Vagina (tissue), 2 donors: Measurements from ENCODE around the gene NUBP2. TPM values are rescaled to one million over a fixed set of nuclear protein-coding genes. Genes with fewer than 3 reads are reported as not detected.

Experiments
- DNase-seq, 2 donors: peaks; one replicate each; pipeline ENCODE4 v3.0.0-alpha.2; 2017; ENCODE audit errors: extremely low spot score in 2 of 2
- H3K27ac ChIP-seq: fragments of 200-600 bp; sonication (generic); one replicate; pipeline ENCODE4 v1.5.1; 2019
- H3K27me3 ChIP-seq: fragments of 200-600 bp; sonication (generic); one replicate; pipeline ENCODE4 v1.5.1; 2019
- H3K36me3 ChIP-seq, 2 donors: fragments of 200-600 bp; sonication (generic); one replicate each; pipeline ENCODE4 v1.5.1; 2017 to 2019
- H3K4me1 ChIP-seq: fragments of 200-600 bp; sonication (generic); one replicate; pipeline ENCODE4 v1.5.1; 2019
- H3K4me3 ChIP-seq, 2 donors: fragments of 200-600 bp; sonication (generic); 1 replicate in 1 of 2; 2 replicates in 1 of 2; pipeline ENCODE4 v1.5.1; 2016 to 2019
- H3K9me3 ChIP-seq: fragments of 200-600 bp; sonication (generic); one replicate; pipeline ENCODE4 v1.5.1; 2019
- POLR2A ChIP-seq, 2 donors: fragments of 450-650 bp; IDR thresholded peaks; one replicate each; pipeline ENCODE4 v1.6.1; 2017; ENCODE audit warnings: antibody characterized with exemption in 2 of 2, mild to moderate bottlenecking in 2 of 2, moderate library complexity in 2 of 2
- POLR2AphosphoS5 ChIP-seq, 2 donors: sonication (generic); formaldehyde crosslinking; IDR thresholded peaks; one replicate each; pipeline ENCODE4 v1.9.0; 2017; ENCODE audit warnings: antibody characterized with exemption in 2 of 2, mild to moderate bottlenecking in 2 of 2, low read depth in 1 of 2; ENCODE audit not compliant: insufficient read depth in 1 of 2
- intact Hi-C: fragments of 100-400 bp; cut with DNase I; formaldehyde crosslinking; loops from one replicate; pipeline ENCODE4 v1.15.1; 2023
- total RNA-seq: library from RNA; depleted of rRNA; stranded (reverse); fragments of >200 nt; gene quantifications from one replicate; pipeline ENCODE4 v1.2.3, GENCODE V29; 2016
- TF ChIP-seq, protein P1 (sequence below), 3 experiments: fragments of 450-650 bp in 2 of 3; fragments of 200-600 bp in 1 of 3; sonication (generic) in 1 of 3; IDR thresholded peaks; one replicate each; pipeline ENCODE4 v1.5.1; 2017 to 2019; ENCODE audit warnings: antibody characterized with exemption in 3 of 3, mild to moderate bottlenecking in 2 of 3, moderate library complexity in 2 of 3

The NUBP2 gene
- total RNA-seq, 1 donor from 2014 or later: 40.8 TPM

DNA sequence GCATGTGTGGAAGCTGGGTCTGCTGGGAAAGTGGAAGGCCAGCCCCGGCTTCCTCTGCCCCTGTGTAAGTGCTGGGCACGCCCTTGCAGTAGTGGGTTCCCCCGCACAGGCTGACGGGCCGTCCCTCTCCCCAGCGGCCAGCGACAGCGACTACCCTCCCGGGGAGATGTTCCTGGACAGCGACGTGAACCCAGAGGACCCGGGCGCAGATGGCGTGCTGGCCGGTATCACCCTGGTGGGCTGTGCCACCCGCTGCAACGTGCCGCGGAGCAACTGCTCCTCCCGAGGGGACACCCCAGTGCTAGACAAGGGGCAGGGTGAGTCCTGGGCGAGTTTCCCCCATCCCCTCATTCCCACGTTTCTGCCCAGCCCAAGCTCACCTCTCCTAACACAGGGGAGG is 16.9 kb upstream of the NUBP2 start:
- peaks cover 12% of the 10 kb centered on the region for H3K4me1 ChIP-seq
- H3K4me3 ChIP-seq: no peak overlapping the region
- H3K36me3 ChIP-seq: peaks cover 0 to 64% of the 10 kb centered on the region in 2 donors
- no peak for DNase-seq
- TF ChIP-seq, protein P1, sequence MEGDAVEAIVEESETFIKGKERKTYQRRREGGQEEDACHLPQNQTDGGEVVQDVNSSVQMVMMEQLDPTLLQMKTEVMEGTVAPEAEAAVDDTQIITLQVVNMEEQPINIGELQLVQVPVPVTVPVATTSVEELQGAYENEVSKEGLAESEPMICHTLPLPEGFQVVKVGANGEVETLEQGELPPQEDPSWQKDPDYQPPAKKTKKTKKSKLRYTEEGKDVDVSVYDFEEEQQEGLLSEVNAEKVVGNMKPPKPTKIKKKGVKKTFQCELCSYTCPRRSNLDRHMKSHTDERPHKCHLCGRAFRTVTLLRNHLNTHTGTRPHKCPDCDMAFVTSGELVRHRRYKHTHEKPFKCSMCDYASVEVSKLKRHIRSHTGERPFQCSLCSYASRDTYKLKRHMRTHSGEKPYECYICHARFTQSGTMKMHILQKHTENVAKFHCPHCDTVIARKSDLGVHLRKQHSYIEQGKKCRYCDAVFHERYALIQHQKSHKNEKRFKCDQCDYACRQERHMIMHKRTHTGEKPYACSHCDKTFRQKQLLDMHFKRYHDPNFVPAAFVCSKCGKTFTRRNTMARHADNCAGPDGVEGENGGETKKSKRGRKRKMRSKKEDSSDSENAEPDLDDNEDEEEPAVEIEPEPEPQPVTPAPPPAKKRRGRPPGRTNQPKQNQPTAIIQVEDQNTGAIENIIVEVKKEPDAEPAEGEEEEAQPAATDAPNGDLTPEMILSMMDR (IDR thresholded peaks at IDR 0.05): no peak
- TF ChIP-seq POLR2AphosphoS5 (IDR thresholded peaks at IDR 0.05; ENCODE audit: insufficient read depth in 1 of 2, low read depth in 1 of 2) (no peak), POLR2A (IDR thresholded peaks at IDR 0.05) (no peak)
- intact Hi-C loops: no loop called here
- H3K27me3 ChIP-seq: no peaks in the 10 kb centered on the region
- no peak overlapping the region for H3K27ac ChIP-seq
- H3K9me3 ChIP-seq: no peaks in the 10 kb centered on the region

DNA sequence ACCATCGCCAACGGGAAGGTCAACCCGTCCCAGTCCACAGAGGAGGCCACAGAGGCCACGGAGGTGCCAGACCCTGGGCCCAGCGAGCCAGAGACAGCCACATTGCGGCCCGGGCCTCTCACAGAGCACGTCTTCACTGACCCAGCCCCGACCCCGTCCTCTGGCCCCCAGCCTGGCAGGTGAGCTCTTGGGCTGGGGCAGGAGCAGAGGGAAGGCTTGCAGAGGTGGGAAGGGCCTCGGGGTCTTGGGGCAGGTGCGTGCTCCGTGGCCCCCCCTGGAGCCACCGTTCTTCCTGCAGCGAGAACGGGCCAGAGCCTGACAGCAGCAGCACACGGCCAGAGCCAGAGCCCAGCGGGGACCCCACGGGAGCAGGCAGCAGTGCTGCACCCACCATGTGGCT is 16.5 kb upstream of the NUBP2 start:
- peaks cover 0 to 61% of the 10 kb centered on the region in 2 donors for H3K36me3 ChIP-seq

DNA sequence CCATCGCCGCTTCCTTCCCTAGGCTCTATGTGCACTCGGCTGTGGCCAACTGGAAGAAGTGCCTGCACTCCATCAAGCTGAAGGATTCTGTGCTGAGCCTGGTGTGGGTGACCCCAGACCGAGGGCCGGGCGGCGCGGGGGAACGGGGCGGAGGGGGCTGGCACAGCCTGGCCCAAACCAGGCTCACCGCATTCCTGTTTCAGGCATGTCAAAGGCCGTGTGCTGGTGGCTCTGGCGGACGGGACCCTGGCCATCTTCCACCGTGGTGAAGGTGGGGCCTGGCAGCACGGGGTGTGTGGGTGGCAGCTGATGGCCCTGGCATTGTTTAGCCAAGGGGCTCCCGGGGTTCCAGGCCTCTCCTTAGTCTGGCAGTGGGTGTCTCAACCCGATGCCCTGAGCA is 16.1 kb upstream of the NUBP2 start:
- peaks cover 16% of the 10 kb centered on the region for H3K4me1 ChIP-seq
- intact Hi-C loops: no loop called here

More for the DNA sequence above, 16.5 kb upstream of the NUBP2 start:
- Histone ChIP-seq H3K9me3 (no peaks in the 10 kb centered on the region), H3K27me3 (no peaks in the 10 kb centered on the region), H3K4me1 (peaks cover 13% of the 10 kb centered on the region), H3K4me3 (no peak overlapping the region), H3K27ac (no peak overlapping the region)
- no peak for DNase-seq
- intact Hi-C loops: no loop called here
- TF ChIP-seq, protein P1 (IDR thresholded peaks at IDR 0.05): no peak
- TF ChIP-seq POLR2A (IDR thresholded peaks at IDR 0.05): no peak
- TF ChIP-seq POLR2AphosphoS5 (IDR thresholded peaks at IDR 0.05; ENCODE audit: insufficient read depth in 1 of 2, low read depth in 1 of 2): no peak

DNA sequence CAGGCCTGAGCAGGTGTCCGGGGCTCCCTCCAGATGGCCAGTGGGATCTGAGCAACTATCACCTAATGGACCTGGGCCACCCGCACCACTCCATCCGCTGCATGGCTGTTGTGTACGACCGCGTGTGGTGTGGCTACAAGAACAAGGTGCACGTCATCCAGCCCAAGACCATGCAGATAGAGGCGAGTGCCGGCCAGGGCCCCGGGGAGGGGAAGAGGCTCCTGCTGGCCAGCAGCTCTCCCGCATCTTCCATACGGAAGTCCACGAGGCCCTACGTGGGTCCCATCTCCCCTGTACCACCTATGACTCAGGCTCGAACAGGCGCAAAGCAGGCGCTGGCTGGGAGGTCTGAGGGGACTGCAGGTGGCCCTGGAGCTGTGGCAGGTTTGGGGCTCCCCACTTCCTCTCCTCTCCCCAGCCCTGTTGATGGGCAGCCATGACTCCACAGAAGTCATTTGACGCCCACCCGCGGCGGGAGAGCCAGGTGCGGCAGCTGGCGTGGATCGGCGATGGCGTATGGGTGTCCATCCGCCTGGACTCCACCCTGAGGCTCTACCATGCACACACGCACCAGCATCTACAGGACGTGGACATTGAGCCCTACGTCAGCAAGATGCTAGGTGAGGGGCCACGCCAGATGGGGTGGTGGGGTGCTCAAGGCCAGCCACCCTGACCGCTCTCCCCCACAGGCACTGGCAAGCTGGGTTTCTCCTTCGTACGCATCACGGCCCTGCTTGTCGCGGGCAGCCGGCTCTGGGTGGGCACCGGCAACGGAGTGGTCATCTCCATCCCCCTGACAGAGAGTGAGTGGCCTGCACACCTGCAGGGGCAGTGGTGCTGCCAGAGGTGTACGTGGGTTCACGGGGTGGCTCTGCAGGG is 15.4 kb upstream of the NUBP2 start:
- no peak for TF ChIP-seq POLR2AphosphoS5 (IDR thresholded peaks at IDR 0.05; ENCODE audit: insufficient read depth in 1 of 2, low read depth in 1 of 2)
- no peak for TF ChIP-seq POLR2A (IDR thresholded peaks at IDR 0.05)
- TF ChIP-seq, protein P1 (IDR thresholded peaks at IDR 0.05): no peak
- intact Hi-C loops: no loop called here
- Histone ChIP-seq H3K27me3 (no peaks in the 10 kb centered on the region), H3K36me3 (peaks cover 0 to 59% of the 10 kb centered on the region in 2 donors), H3K27ac (no peak overlapping the region), H3K9me3 (no peaks in the 10 kb centered on the region), H3K4me1 (peaks cover 23% of the 10 kb centered on the region), H3K4me3 (no peak overlapping the region)
- no peak for DNase-seq

More for the DNA sequence above, 16.1 kb upstream of the NUBP2 start:
- Histone ChIP-seq H3K27ac (no peak overlapping the region), H3K27me3 (no peaks in the 10 kb centered on the region), H3K9me3 (no peaks in the 10 kb centered on the region), H3K36me3 (peaks cover 0 to 61% of the 10 kb centered on the region in 2 donors), H3K4me3 (no peak overlapping the region)
- TF ChIP-seq POLR2AphosphoS5 (IDR thresholded peaks at IDR 0.05; ENCODE audit: insufficient read depth in 1 of 2, low read depth in 1 of 2) (no peak), POLR2A (IDR thresholded peaks at IDR 0.05) (no peak)
- TF ChIP-seq, protein P1 (IDR thresholded peaks at IDR 0.05): no peak
- DNase-seq: no peak
